Measurements from ENCODE around the gene PKP3. TPM values are rescaled to one million over a fixed set of nuclear protein-coding genes. Genes with fewer than 3 reads are reported as not detected.

The PKP3 gene
- total and polyA plus RNA-seq, 9 of the 15 experiments (the other 6 are each of a cell fraction or from before 2014, with no cell fraction given), result 0.11 to 110 (median 30.7) TPM

- ChIA-PET CTCF (ENCODE audit: low intra/inter-chr PET ratio) (no interaction called here), POLR2A (no interaction called here)
- Histone ChIP-seq H3K79me2 (ENCODE audit: control insufficient read depth, insufficient read depth, low read length) (peaks cover 10% of the 10 kb centered on the region), H3K27ac (ENCODE audit: extremely low read depth, low read depth, low read length) (no peak overlapping the region), H3K9me3 (replicated peaks; ENCODE audit: control insufficient read depth, insufficient read depth, low read depth, low read length) (no peaks in the 10 kb centered on the region; the same call in none of the 2 replicates), H3K9ac (ENCODE audit: insufficient read depth in 1 of 2, low read depth in 2 of 2, low read length in 2 of 2) (no peak overlapping the region), H3K4me1 (replicated peaks in 1 of 2; ENCODE audit: control insufficient read depth in 2 of 2, insufficient read depth in 2 of 2, low read length in 2 of 2) (peaks cover 0 to 40% of the 10 kb centered on the region in 2 experiments; a peak in 3 of 5 replicates), H2AFZ (ENCODE audit: low read depth, low read length) (no peak overlapping the region), H3K9me1 (ENCODE audit: control insufficient read depth, insufficient read depth, low read length) (no peaks in the 10 kb centered on the region), H3K4me3 (no peak overlapping the region), H3K27me3 (ENCODE audit: control insufficient read depth in 2 of 2, insufficient read depth in 2 of 2, low read length in 2 of 2) (no peaks in the 10 kb centered on the region), H3K36me3 (ENCODE audit: control insufficient read depth, insufficient read depth, low read length) (peaks cover 39% of the 10 kb centered on the region; the same call in 2 of the 3 replicates), H4K20me1 (replicated peaks; ENCODE audit: control insufficient read depth, insufficient read depth, low read length) (no peaks in the 10 kb centered on the region), H3K4me2 (ENCODE audit: insufficient read depth, low read length) (no peak overlapping the region)
- DNase-seq (ENCODE audit: extremely low read depth in 1 of 4, low spot score in 3 of 4) (no peak), FAIRE-seq (no peak), ATAC-seq (no peak)
- in situ Hi-C loops (cut with MboI) (no loop called here), intact Hi-C loops (cut with micrococcal nuclease) (no loop called here)
- 92% methylated on average over 18 of the region's 23 CpGs for WGBS (ENCODE audit: insufficient coverage, low coverage, missing lambda C conversion rate)
- BruUV-seq (replicated peaks), result no TSS peak
- TF ChIP-seq E2F4 (CRISPR knock-in tag; IDR thresholded peaks at IDR 0.05; ENCODE audit: low read depth) (no peak), PCBP2 (IDR thresholded peaks at IDR 0.05; ENCODE audit: low read depth, low read length, poor library complexity, severe bottlenecking) (no peak), RREB1 (CRISPR knock-in tag; IDR thresholded peaks at IDR 0.05) (no peak), NR3C1 (CRISPR knock-in tag; IDR thresholded peaks at IDR 0.05) (no peak), POLR2B (IDR thresholded peaks at IDR 0.05; ENCODE audit: low read depth, partially characterized antibody) (no peak), ZNF165 (CRISPR knock-in tag; IDR thresholded peaks at IDR 0.05; ENCODE audit: borderline replicate concordance) (no peak), CBX2 (IDR thresholded peaks at IDR 0.05; ENCODE audit: insufficient read depth, low read length, poor library complexity, severe bottlenecking) (no peak), ZNF551 (CRISPR knock-in tag; IDR thresholded peaks at IDR 0.05) (no peak), DMBX1 (CRISPR knock-in tag; IDR thresholded peaks at IDR 0.05; ENCODE audit: borderline replicate concordance) (no peak), ZBTB2 (IDR thresholded peaks at IDR 0.05) (no peak), GATAD2A (IDR thresholded peaks at IDR 0.05) (no peak), HDAC1 (IDR thresholded peaks at IDR 0.05) (no peak), ZNF780A (CRISPR knock-in tag; IDR thresholded peaks at IDR 0.05) (no peak), SRSF3 (IDR thresholded peaks at IDR 0.05; ENCODE audit: insufficient read depth, low read length) (no peak)
Measured at GRCh38 chr11:373716-374551, 20.1 kb upstream of the PKP3 start.

Data from K562 (cell line).